ENCODE results near the gene WWOX. TPM values are rescaled to one million over a fixed set of nuclear protein-coding genes. Genes with fewer than 3 reads are reported as not detected.

Gene WWOX
- total RNA-seq, 1 donor from 2014 or later, result 7.3 TPM

GRCh38 chr16:78931267-78931666, 831.8 kb downstream of the WWOX start:
- no peak overlapping the region for H3K4me3 ChIP-seq (ENCODE audit: insufficient read depth, low read depth, low read length)
- no peaks in the 10 kb centered on the region for H3K9me3 ChIP-seq (ENCODE audit: insufficient read depth, low read depth, low read length)
- TF ChIP-seq CTCF (IDR thresholded peaks at IDR 0.05; ENCODE audit: insufficient read depth, low read depth, low read length), result no peak
- TF ChIP-seq EZH2 (IDR thresholded peaks at IDR 0.05; ENCODE audit: insufficient read depth, low read length), result no peak
- H3K9me3 Mint-ChIP-seq (ENCODE audit: unreplicated experiment), result no peaks in the 10 kb centered on the region
- H3K27me3 ChIP-seq (ENCODE audit: insufficient read depth, low read length), result no peaks in the 10 kb centered on the region
- H2AFZ ChIP-seq (ENCODE audit: low read depth, low read length), result no peak overlapping the region
- no peaks in the 10 kb centered on the region for H3K4me1 ChIP-seq (ENCODE audit: insufficient read depth, low read length)
- no peaks in the 10 kb centered on the region for H4K20me1 ChIP-seq (ENCODE audit: insufficient read depth, low read length)
- no peak overlapping the region for H3K27ac Mint-ChIP-seq (ENCODE audit: unreplicated experiment)
- H3K4me2 ChIP-seq (ENCODE audit: low read length), result no peak overlapping the region
- no peak overlapping the region for H3K27ac ChIP-seq (ENCODE audit: low read depth, low read length)
- no peak overlapping the region for H3K9ac ChIP-seq (ENCODE audit: low read length)
- H3K27me3 Mint-ChIP-seq (ENCODE audit: low read depth, unreplicated experiment), result peaks cover 4% of the 10 kb centered on the region
- FAIRE-seq, result no peak
- no peaks in the 10 kb centered on the region for H3K36me3 ChIP-seq (ENCODE audit: insufficient read depth, low read length)
- H3K79me2 ChIP-seq (ENCODE audit: insufficient read depth, low read length), result no peaks in the 10 kb centered on the region
- no peak for DNase-seq (ENCODE audit: low read depth)
- no peaks in the 10 kb centered on the region for H3K36me3 Mint-ChIP-seq (ENCODE audit: low read depth, unreplicated experiment)
- H3K4me3 Mint-ChIP-seq (ENCODE audit: unreplicated experiment), result no peak overlapping the region
- H3K4me1 Mint-ChIP-seq (ENCODE audit: low read depth, unreplicated experiment), result no peaks in the 10 kb centered on the region

GRCh38 chr16:78931678-78932077, 832.2 kb downstream of the WWOX start:
- H3K36me3 Mint-ChIP-seq (ENCODE audit: low read depth, unreplicated experiment), result no peaks in the 10 kb centered on the region
- no peak overlapping the region for H3K4me2 ChIP-seq (ENCODE audit: low read length)
- peaks cover 6% of the 10 kb centered on the region for H3K27me3 Mint-ChIP-seq (ENCODE audit: low read depth, unreplicated experiment)
- H3K4me3 Mint-ChIP-seq (ENCODE audit: unreplicated experiment), result no peak overlapping the region
- DNase-seq (ENCODE audit: low read depth) (no peak), FAIRE-seq (no peak)
- H3K9ac ChIP-seq (ENCODE audit: low read length), result no peak overlapping the region
- no peaks in the 10 kb centered on the region for H3K9me3 Mint-ChIP-seq (ENCODE audit: unreplicated experiment)
- no peak overlapping the region for H3K4me3 ChIP-seq (ENCODE audit: insufficient read depth, low read depth, low read length)
- H4K20me1 ChIP-seq (ENCODE audit: insufficient read depth, low read length), result no peaks in the 10 kb centered on the region
- no peaks in the 10 kb centered on the region for H3K4me1 ChIP-seq (ENCODE audit: insufficient read depth, low read length)
- H3K79me2 ChIP-seq (ENCODE audit: insufficient read depth, low read length), result no peaks in the 10 kb centered on the region
- no peaks in the 10 kb centered on the region for H3K4me1 Mint-ChIP-seq (ENCODE audit: low read depth, unreplicated experiment)
- H3K9me3 ChIP-seq (ENCODE audit: insufficient read depth, low read depth, low read length), result no peaks in the 10 kb centered on the region
- no peaks in the 10 kb centered on the region for H3K27me3 ChIP-seq (ENCODE audit: insufficient read depth, low read length)
- no peak overlapping the region for H3K27ac ChIP-seq (ENCODE audit: low read depth, low read length)
- H2AFZ ChIP-seq (ENCODE audit: low read depth, low read length), result no peak overlapping the region
- H3K27ac Mint-ChIP-seq (ENCODE audit: unreplicated experiment), result no peak overlapping the region
- TF ChIP-seq EZH2 (IDR thresholded peaks at IDR 0.05; ENCODE audit: insufficient read depth, low read length) (no peak), CTCF (IDR thresholded peaks at IDR 0.05; ENCODE audit: insufficient read depth, low read depth, low read length) (no peak)
- no peaks in the 10 kb centered on the region for H3K36me3 ChIP-seq (ENCODE audit: insufficient read depth, low read length)

GRCh38 chr16:78932355-78932943, 833.0 kb downstream of the WWOX start:
- H3K27me3 ChIP-seq (ENCODE audit: insufficient read depth, low read length), result no peaks in the 10 kb centered on the region
- no peak overlapping the region for H3K27ac ChIP-seq (ENCODE audit: low read depth, low read length)
- TF ChIP-seq EZH2 (IDR thresholded peaks at IDR 0.05; ENCODE audit: insufficient read depth, low read length) (no peak), CTCF (IDR thresholded peaks at IDR 0.05; ENCODE audit: insufficient read depth, low read depth, low read length) (no peak)
- Mint-ChIP-seq H3K27ac (ENCODE audit: unreplicated experiment) (no peak overlapping the region), H3K4me1 (ENCODE audit: low read depth, unreplicated experiment) (no peaks in the 10 kb centered on the region), H3K36me3 (ENCODE audit: low read depth, unreplicated experiment) (no peaks in the 10 kb centered on the region), H3K9me3 (ENCODE audit: unreplicated experiment) (no peaks in the 10 kb centered on the region), H3K4me3 (ENCODE audit: unreplicated experiment) (no peak overlapping the region), H3K27me3 (ENCODE audit: low read depth, unreplicated experiment) (peaks cover 6% of the 10 kb centered on the region)
- no peak overlapping the region for H3K9ac ChIP-seq (ENCODE audit: low read length)
- no peak for DNase-seq (ENCODE audit: low read depth)
- no peak overlapping the region for H2AFZ ChIP-seq (ENCODE audit: low read depth, low read length)
- H3K4me1 ChIP-seq (ENCODE audit: insufficient read depth, low read length), result no peaks in the 10 kb centered on the region
- H4K20me1 ChIP-seq (ENCODE audit: insufficient read depth, low read length), result no peaks in the 10 kb centered on the region
- no peak for FAIRE-seq
- H3K9me3 ChIP-seq (ENCODE audit: insufficient read depth, low read depth, low read length), result no peaks in the 10 kb centered on the region
- H3K4me3 ChIP-seq (ENCODE audit: insufficient read depth, low read depth, low read length), result no peak overlapping the region
- H3K79me2 ChIP-seq (ENCODE audit: insufficient read depth, low read length), result no peaks in the 10 kb centered on the region
- H3K4me2 ChIP-seq (ENCODE audit: low read length), result no peak overlapping the region
- no peaks in the 10 kb centered on the region for H3K36me3 ChIP-seq (ENCODE audit: insufficient read depth, low read length)
